Endothelial cell of hepatic sinusoid (primary cell): ENCODE data around the gene FKBP5.
"Not testable (repeated sequence)": the region's sequence is repeated elsewhere in the genome, so short reads cannot be mapped to it uniquely, and the experiment has no call there.

Experiments
- in situ Hi-C: cut with HindIII; loops from 2 replicates; pipeline ENCODE4 v1.10.0; 2017; ENCODE audit warnings: low sequenced_read_pairs

The FKBP5 gene

GRCh38 chr6:35589904-35590303, 98.8 kb downstream of the FKBP5 start:
- in situ Hi-C loops: no loop called here

- in situ Hi-C loops: no loop called here
Measured at GRCh38 chr6:35589201-35589739, 99.4 kb downstream of the FKBP5 start.

GRCh38 chr6:35587167-35587566, 101.5 kb downstream of the FKBP5 start:
- in situ Hi-C loops: no loop called here

- in situ Hi-C loops: no loop called here
Measured at GRCh38 chr6:35586542-35586941, 102.2 kb downstream of the FKBP5 start.

- in situ Hi-C loops: no loop called here
Measured at GRCh38 chr6:35585658-35586057, 103.1 kb downstream of the FKBP5 start.

- in situ Hi-C loops: no loop called here
Measured at GRCh38 chr6:35583893-35584688, 104.6 kb downstream of the FKBP5 start.

- in situ Hi-C loops: no loop called here
Measured at GRCh38 chr6:35582315-35582714, 106.4 kb downstream of the FKBP5 start.

- in situ Hi-C loops: no loop called here
Measured at GRCh38 chr6:35581633-35582032, 107.1 kb downstream of the FKBP5 start.

GRCh38 chr6:35580836-35581235, 107.9 kb downstream of the FKBP5 start:
- in situ Hi-C loops: no loop called here

GRCh38 chr6:35576682-35577081, 112.0 kb downstream of the FKBP5 start:
- in situ Hi-C loops: no loop called here

- in situ Hi-C loops: no loop called here
Measured at GRCh38 chr6:35573495-35574110, 115.1 kb downstream of the FKBP5 start.

- in situ Hi-C loops: not testable (repeated sequence)
Measured at GRCh38 chr6:35570885-35571330, 117.8 kb downstream of the FKBP5 start.

GRCh38 chr6:35569011-35569461, 119.7 kb downstream of the FKBP5 start:
- in situ Hi-C loops: no loop called here

GRCh38 chr6:35566794-35567193, 121.9 kb downstream of the FKBP5 start:
- in situ Hi-C loops: no loop called here

GRCh38 chr6:35564733-35565132, 124.0 kb downstream of the FKBP5 start:
- in situ Hi-C loops: no loop called here

GRCh38 chr6:35562060-35562459, 126.7 kb downstream of the FKBP5 start:
- in situ Hi-C loops: no loop called here

- in situ Hi-C loops: no loop called here
Measured at GRCh38 chr6:35561113-35561512, 127.6 kb downstream of the FKBP5 start.

- in situ Hi-C loops: no loop called here
Measured at GRCh38 chr6:35558571-35558970, 130.1 kb downstream of the FKBP5 start.

- in situ Hi-C loops: no loop called here
Measured at GRCh38 chr6:35557239-35557638, 131.5 kb downstream of the FKBP5 start.

GRCh38 chr6:35554811-35555210, 133.9 kb downstream of the FKBP5 start:
- in situ Hi-C loops: loop anchor here (5.0 kb wide), 1 partner anchor 43 kb away; the partner anchor contains the start of gene TULP1

- in situ Hi-C loops: loop anchor here (5.0 kb wide), 1 partner anchor 41 kb away; the partner anchor contains the start of gene TULP1
Measured at GRCh38 chr6:35553315-35553714, 135.4 kb downstream of the FKBP5 start.
